HEK293 (cell line): ENCODE results near the gene PTRH2.

Experiments
- MEIS1 ChIP-seq: sonication (generic); formaldehyde crosslinking; IDR thresholded peaks from 2 replicates; pipeline ENCODE4 v1.8.1; 2022; ENCODE audit warnings: missing genetic modification reagents, mild to moderate bottlenecking, borderline replicate concordance
- YY1 ChIP-seq: fragments of 450-650 bp; formaldehyde crosslinking; IDR thresholded peaks from 2 replicates; pipeline ENCODE4 v1.5.1; 2018; ENCODE audit warnings: missing biosample characterization, missing genetic modification characterization
- TF ChIP-seq, protein P1 (sequence below): sonication (generic); formaldehyde crosslinking; IDR thresholded peaks from 2 replicates; pipeline ENCODE4 v1.8.1; 2022; ENCODE audit warnings: mild to moderate bottlenecking, moderate library complexity, missing genetic modification reagents

GRCh38 chr17:59693582-59693981 is 13.6 kb downstream of the PTRH2 start:
- no peak for TF ChIP-seq MEIS1 (CRISPR knock-in tag)
- TF ChIP-seq YY1: no peak
- TF ChIP-seq, protein P1, sequence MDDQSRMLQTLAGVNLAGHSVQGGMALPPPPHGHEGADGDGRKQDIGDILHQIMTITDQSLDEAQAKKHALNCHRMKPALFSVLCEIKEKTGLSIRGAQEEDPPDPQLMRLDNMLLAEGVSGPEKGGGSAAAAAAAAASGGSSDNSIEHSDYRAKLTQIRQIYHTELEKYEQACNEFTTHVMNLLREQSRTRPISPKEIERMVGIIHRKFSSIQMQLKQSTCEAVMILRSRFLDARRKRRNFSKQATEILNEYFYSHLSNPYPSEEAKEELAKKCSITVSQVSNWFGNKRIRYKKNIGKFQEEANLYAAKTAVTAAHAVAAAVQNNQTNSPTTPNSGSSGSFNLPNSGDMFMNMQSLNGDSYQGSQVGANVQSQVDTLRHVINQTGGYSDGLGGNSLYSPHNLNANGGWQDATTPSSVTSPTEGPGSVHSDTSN (CRISPR knock-in tag): no peak
